Retinal pigment epithelial cell (primary cell): Measurements from ENCODE around the gene TNFAIP8.

ENCODE experiments used
- DNase-seq: peaks from one replicate; pipeline ENCODE4 v3.0.0-alpha.2; 2010; ENCODE audit warnings: low read depth
- H3K4me3 ChIP-seq: 2 replicates; pipeline ENCODE4 v1.5.1; 2011; ENCODE audit warnings: mild to moderate bottlenecking, low read length, control low read depth, moderate library complexity
- CTCF ChIP-seq: conservative IDR thresholded peaks from 2 replicates; pipeline ENCODE4 v1.5.1; 2011; ENCODE audit warnings: low read depth, low read length, control low read depth, inconsistent platforms

TNFAIP8 gene

DNA sequence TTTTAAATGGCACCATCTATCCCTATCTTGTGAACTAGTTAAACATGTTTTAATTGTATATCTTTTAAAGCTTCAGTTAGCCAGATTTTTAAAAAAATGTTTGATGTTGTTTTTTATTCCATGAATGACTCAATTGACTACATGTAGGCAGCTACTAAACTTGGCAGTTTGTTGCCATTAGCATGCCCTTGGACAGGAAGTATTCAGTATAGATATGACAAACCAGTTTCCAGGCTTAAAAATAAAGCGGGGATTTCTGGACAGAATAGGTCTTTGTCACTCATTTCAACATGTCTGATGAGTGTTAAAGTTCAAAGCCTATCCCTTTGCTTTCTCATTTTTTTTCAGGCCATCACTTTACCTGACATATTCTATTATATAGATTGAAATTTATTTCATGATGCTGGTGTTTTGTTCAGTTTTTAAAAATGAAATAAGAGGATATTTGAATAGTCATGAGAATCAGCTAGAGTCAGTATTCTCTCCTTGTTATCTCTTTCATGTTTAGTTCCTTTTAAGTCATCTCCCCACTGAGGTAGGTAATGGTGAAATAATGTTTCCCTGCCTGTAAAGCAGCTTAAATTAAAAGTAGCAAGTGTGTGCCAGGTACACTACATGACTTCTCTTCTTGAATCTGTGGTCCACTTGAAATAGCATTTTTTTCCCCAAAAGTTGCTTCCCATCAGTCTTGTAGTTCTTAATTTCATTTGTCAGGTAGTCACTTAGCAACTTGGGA, 11.9 kb downstream of the TNFAIP8 start:
- no peak overlapping the region for H3K4me3 ChIP-seq
- no peak for TF ChIP-seq CTCF
- DNase-seq, result no peak

DNA sequence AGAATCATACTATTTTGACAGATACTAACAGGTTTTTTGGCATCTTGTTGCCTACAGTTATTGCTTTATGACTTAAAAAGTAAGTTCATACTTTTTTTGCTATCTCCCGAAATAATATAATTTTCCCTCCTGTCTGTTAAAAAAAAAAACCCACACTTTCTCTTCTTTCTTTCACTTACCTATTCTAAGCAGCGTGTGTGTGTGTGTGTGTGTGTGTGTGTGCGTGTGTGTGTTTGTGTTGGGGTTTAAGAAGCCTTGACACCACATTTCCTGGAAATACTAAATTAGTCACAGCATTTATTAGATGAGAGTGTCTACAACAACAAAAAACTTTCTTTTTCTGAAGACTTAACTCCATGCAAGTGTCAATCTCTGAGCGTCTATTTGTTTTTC, 12.4 kb downstream of the TNFAIP8 start:
- H3K4me3 ChIP-seq, result no peak overlapping the region
- no peak for TF ChIP-seq CTCF
- no peak for DNase-seq

DNA sequence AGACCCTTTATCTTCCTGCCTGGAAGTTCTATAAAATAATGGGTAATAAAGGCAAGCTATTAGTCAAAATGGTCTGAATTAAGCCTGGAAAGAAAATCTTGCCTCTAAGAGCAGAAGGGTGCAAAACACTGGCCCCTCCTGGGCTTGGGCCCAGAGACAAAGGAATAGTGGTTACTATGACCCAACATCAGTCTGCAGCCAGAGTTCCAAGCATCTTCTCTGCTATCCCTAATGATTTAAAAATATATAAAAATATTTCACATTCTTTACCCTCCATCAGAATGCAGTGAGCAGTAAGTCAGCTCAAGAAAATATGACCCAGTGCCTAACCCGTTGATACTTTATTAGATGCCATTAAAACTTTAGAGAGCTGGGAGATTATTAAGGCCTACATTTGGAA, 14.7 kb downstream of the TNFAIP8 start:
- no peak for DNase-seq
- H3K4me3 ChIP-seq, result no peak overlapping the region
- TF ChIP-seq CTCF, result no peak

DNA sequence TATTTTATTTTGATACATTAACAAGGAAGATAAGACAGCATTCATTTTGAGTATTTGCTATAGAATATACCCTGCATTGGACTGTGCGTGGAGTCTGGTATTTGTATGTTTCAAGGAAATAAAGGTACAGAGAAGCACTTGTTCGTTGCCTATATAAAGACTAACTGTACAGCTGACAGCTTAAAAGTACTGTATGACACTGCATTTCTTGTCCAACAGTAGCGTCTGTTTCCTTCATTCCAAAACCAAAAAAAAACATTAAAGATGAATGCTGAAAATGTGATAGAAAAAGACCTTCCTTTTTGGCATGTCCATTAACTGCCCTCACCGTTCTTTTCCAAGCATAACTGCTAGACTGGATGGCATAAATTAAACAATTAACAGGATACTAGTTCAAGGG, 15.3 kb downstream of the TNFAIP8 start:
- H3K4me3 ChIP-seq, result no peak overlapping the region
- no peak for DNase-seq
- TF ChIP-seq CTCF, result no peak

- DNase-seq, result no peak
- no peak overlapping the region for H3K4me3 ChIP-seq
- TF ChIP-seq CTCF, result no peak
Measured at GRCh38 chr5:119373449-119373858, 17.6 kb downstream of the TNFAIP8 start.

- no peak for TF ChIP-seq CTCF
- no peak for DNase-seq
- no peak overlapping the region for H3K4me3 ChIP-seq
Measured at GRCh38 chr5:119374901-119375300, 19.1 kb downstream of the TNFAIP8 start.

DNA sequence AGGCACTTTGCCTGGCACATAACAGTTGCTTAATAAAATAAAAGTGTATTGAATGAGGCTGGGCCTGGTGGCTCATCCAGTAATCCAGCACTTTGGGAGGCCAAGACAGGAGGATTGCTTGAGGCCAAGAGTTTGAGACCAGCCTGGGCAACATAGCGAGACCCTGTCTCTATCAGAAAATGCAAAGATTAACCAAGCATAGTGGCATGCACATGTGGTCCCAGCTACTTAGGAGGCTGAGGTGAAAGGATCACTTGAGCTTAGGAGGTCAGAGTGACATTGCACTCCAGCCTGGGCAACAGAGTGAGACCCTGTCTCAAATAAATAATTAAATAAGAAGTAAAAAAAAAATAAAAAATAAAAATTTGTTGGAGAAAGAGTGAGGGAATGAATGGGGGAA, 21.2 kb downstream of the TNFAIP8 start:
- no peak for DNase-seq
- H3K4me3 ChIP-seq, result no peak overlapping the region
- TF ChIP-seq CTCF, result no peak
